ENCODE results near the gene COL4A5. TPM values are rescaled to one million over a fixed set of nuclear protein-coding genes. Genes with fewer than 3 reads are reported as not detected.

The COL4A5 gene
- total and polyA plus RNA-seq, 2 of the 8 experiments (the other 6 are each of a cell fraction or from before 2014, with no cell fraction given) = 24.9 to 30.2 TPM

DNA sequence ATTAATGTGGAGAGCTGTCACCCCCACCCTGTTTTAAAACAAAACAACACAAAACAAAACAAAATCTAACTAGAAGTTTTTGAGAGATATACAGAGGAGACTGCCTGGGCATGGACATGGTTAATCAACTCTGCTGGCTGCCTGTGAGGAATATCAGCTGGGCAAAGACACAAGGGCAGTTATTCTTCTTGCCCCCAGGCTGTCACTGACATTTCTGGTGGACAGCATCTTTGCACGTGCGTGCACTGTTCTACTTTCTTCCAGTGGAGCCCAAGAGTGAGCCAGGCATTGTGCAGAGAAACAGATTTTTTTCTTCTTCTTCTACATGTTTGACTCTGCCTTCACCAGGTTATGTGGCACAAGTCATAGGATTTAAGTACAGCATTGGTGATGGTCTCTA lies 282.9 kb downstream of the COL4A5 start:
- Histone ChIP-seq H2BK5ac (ENCODE audit: low read depth, low read length) (no peak overlapping the region), H3K9ac (replicated peaks in 1 of 4; ENCODE audit: extremely low read depth in 1 of 4, low read depth in 3 of 4, low read length in 3 of 4) (no peak overlapping the region), H3K36me3 (ENCODE audit: control insufficient read depth in 2 of 4, insufficient read depth in 4 of 4, low read length in 3 of 4) (peaks cover 0 to 2% (median 0%) of the 10 kb centered on the region in 4 experiments; a peak in 1 of 8 replicates), H2BK20ac (ENCODE audit: low read length) (no peak overlapping the region), H4K5ac (ENCODE audit: insufficient read length, low read depth, low read length) (no peak overlapping the region), H4K8ac (ENCODE audit: extremely low read depth, insufficient read depth, low read length) (no peak overlapping the region), H4K91ac (replicated peaks; ENCODE audit: insufficient read length, low read length) (no peak overlapping the region), H3K23ac (ENCODE audit: insufficient read length) (no peak overlapping the region), H3K79me1 (ENCODE audit: low read depth, low read length) (no peaks in the 10 kb centered on the region), H3K14ac (ENCODE audit: insufficient read length) (no peak overlapping the region), H3K23me2 (ENCODE audit: low read depth, low read length) (no peaks in the 10 kb centered on the region), H3K4me3 (ENCODE audit: extremely low read depth in 1 of 4, insufficient read depth in 2 of 4, low read depth in 3 of 4, low read length in 4 of 4) (no peak overlapping the region), H3K4me1 (replicated peaks in 1 of 4; ENCODE audit: control insufficient read depth in 3 of 4, insufficient read depth in 4 of 4, low read length in 3 of 4) (peaks cover 2 to 5% (median 4%) of the 10 kb centered on the region in 4 experiments; a peak in 4 of 7 replicates), H2BK12ac (ENCODE audit: low read depth, low read length) (no peak overlapping the region), H3K4me2 (ENCODE audit: insufficient read depth in 1 of 2, low read depth in 2 of 2, low read length in 2 of 2) (no peak overlapping the region), H2BK120ac (replicated peaks; ENCODE audit: low read depth, low read length) (no peak overlapping the region), H3K9me3 (ENCODE audit: insufficient read depth in 2 of 2, low read depth in 1 of 2, low read length in 1 of 2) (no peaks in the 10 kb centered on the region), H3K18ac (ENCODE audit: extremely low read depth, low read length) (no peak overlapping the region), H2AK5ac (ENCODE audit: low read depth, low read length) (no peak overlapping the region), H3K56ac (replicated peaks; ENCODE audit: insufficient read length, low read depth, low read length) (no peak overlapping the region), H3K27me3 (replicated peaks in 1 of 4; ENCODE audit: control insufficient read depth in 3 of 4, extremely low read depth in 1 of 4, insufficient read depth in 3 of 4, low read length in 3 of 4) (no peaks in the 10 kb centered on the region), H3K27ac (ENCODE audit: low read depth, low read length) (no peak overlapping the region), H2AFZ (ENCODE audit: low read length) (no peak overlapping the region), H4K20me1 (replicated peaks in 1 of 2; ENCODE audit: control insufficient read depth in 1 of 2, insufficient read depth in 2 of 2, low read length in 2 of 2) (no peaks in the 10 kb centered on the region), H3K4ac (replicated peaks; ENCODE audit: insufficient read length, low read depth, low read length) (no peak overlapping the region), H3K79me2 (ENCODE audit: control insufficient read depth in 1 of 2, insufficient read depth in 2 of 2, low read length in 2 of 2) (no peaks in the 10 kb centered on the region), H2BK15ac (ENCODE audit: low read length) (no peak overlapping the region)
- FAIRE-seq = no peak
- CTCF ChIA-PET (ENCODE audit: partially characterized antibody) = interaction anchor here (0.8 kb wide), 1 partner anchor 12 kb away, joined by 3 read pairs; no protein-coding TSS in a partner anchor
- POLR2A ChIA-PET (ENCODE audit: partially characterized antibody) = no interaction called here
- no peak for DNase-seq (ENCODE audit: low read depth in 1 of 2, low spot score in 2 of 2)
- WGBS, 2 experiments (ENCODE audit: extremely low coverage in 1 of 2, insufficient coverage in 1 of 2, insufficient read length in 1 of 2, insufficient replicate concordance in 2 of 2, low coverage in 1 of 2, low lambda C conversion rate in 2 of 2, missing lambda C conversion rate in 1 of 2) = 94% methylated on average over 2 of the region's 2 CpGs; no CpG with 5 or more reads in 1 of the 2 experiments
- no peak for TF ChIP-seq YY1 (IDR thresholded peaks at IDR 0.05; ENCODE audit: low read depth, low read length)
- no peak for TF ChIP-seq SP1 (IDR thresholded peaks at IDR 0.05; ENCODE audit: low read depth, low read length)

Data from H1 (cell line).